MCF 10A (cell line): ENCODE results near the gene CACNG6. TPM values are rescaled to one million over a fixed set of nuclear protein-coding genes. Genes with fewer than 3 reads are reported as not detected.

Source experiments
- BruUV-seq: library from RNA; stranded (reverse); fragments of 400-500 nt; replicated peaks from 2 replicates; lab custom pipeline; 2021; lab: Mats Ljungman, UMichigan
- CTCF ChIA-PET: fragments of 300-600 bp; sonication (Branson Sonifier 250); formaldehyde crosslinking; extraction: SDS; loops from one replicate; lab custom pipeline; 2021; ENCODE audit warnings: antibody characterized with exemption, inconsistent platforms; lab: Yijun Ruan, JAX
- POLR2A ChIA-PET: fragments of 300-600, 350-650 bp; sonication (Branson Sonifier 250); formaldehyde crosslinking; extraction: SDS; loops from one replicate; lab custom pipeline; 2020; ENCODE audit warnings: antibody characterized with exemption, inconsistent platforms; lab: Yijun Ruan, JAX
- DNase-seq: peaks from one replicate; pipeline ENCODE4 v3.0.0-alpha.2; 2018; ENCODE audit not compliant: unreplicated experiment
- H3K27ac Mint-ChIP-seq: one replicate; pipeline ENCODE4 v1.8.0; 2022; ENCODE audit warnings: mild to moderate bottlenecking, low read depth, mixed read lengths; ENCODE audit not compliant: unreplicated experiment
- H3K27me3 Mint-ChIP-seq: one replicate; pipeline ENCODE4 v1.8.0; 2022; ENCODE audit warnings: mixed read lengths; ENCODE audit not compliant: insufficient read depth, unreplicated experiment
- H3K36me3 Mint-ChIP-seq: one replicate; pipeline ENCODE4 v1.8.0; 2022; ENCODE audit warnings: mild to moderate bottlenecking, moderate library complexity, mixed read lengths; ENCODE audit not compliant: insufficient read depth, unreplicated experiment
- H3K4me1 Mint-ChIP-seq: one replicate; pipeline ENCODE4 v1.8.0; 2022; ENCODE audit warnings: mixed read lengths; ENCODE audit not compliant: insufficient read depth, unreplicated experiment
- H3K4me3 Mint-ChIP-seq: one replicate; pipeline ENCODE4 v1.8.0; 2022; ENCODE audit warnings: mild to moderate bottlenecking, moderate library complexity, mixed read lengths; ENCODE audit not compliant: unreplicated experiment
- H3K9me3 Mint-ChIP-seq: one replicate; pipeline ENCODE4 v1.8.0; 2022; ENCODE audit warnings: mixed read lengths; ENCODE audit not compliant: unreplicated experiment
- CTCF ChIP-seq: fragments of 200-600 bp; IDR thresholded peaks from one replicate; pipeline ENCODE4 v1.8.0; 2022; ENCODE audit warnings: antibody characterized with exemption, mild to moderate bottlenecking; ENCODE audit not compliant: unreplicated experiment
- intact Hi-C: fragments of 100-400 bp; cut with micrococcal nuclease; formaldehyde crosslinking; loops from 2 replicates; pipeline ENCODE4 v1.14.1; 2022
- total RNA-seq: library from RNA; stranded (reverse); gene quantifications from 2 replicates; pipeline ENCODE4 v1.2.3, GENCODE V29; 2022

The CACNG6 gene
- total RNA-seq, 1 experiment from 2014 or later: not detected

GRCh38 chr19:53993448-53993847, 2.0 kb downstream of the CACNG6 start:
- H3K9me3 Mint-ChIP-seq: no peaks in the 10 kb centered on the region
- ChIA-PET CTCF (interaction anchor here (0.6 to 1.5 kb wide), 4 partner anchors 26 to 153 kb away, joined by 3 to 8 read pairs (median 3); no protein-coding TSS in a partner anchor), POLR2A (no interaction called here)
- no peak for DNase-seq
- intact Hi-C loops: no loop called here
- H3K27ac Mint-ChIP-seq: no peak overlapping the region
- no peak for TF ChIP-seq CTCF
- no peaks in the 10 kb centered on the region for H3K36me3 Mint-ChIP-seq
- peaks cover 34% of the 10 kb centered on the region for H3K27me3 Mint-ChIP-seq
- no peak overlapping the region for H3K4me3 Mint-ChIP-seq
- H3K4me1 Mint-ChIP-seq: no peaks in the 10 kb centered on the region
- no TSS peak for BruUV-seq

- Mint-ChIP-seq H3K4me3 (no peak overlapping the region), H3K4me1 (no peaks in the 10 kb centered on the region), H3K27me3 (peaks cover 45% of the 10 kb centered on the region), H3K27ac (no peak overlapping the region), H3K36me3 (no peaks in the 10 kb centered on the region), H3K9me3 (no peaks in the 10 kb centered on the region)
- no peak for DNase-seq
- no TSS peak for BruUV-seq
- intact Hi-C loops: no loop called here
- no peak for TF ChIP-seq CTCF
- ChIA-PET CTCF (interaction anchor here (0.6 to 1.5 kb wide), 3 partner anchors 29 to 1244 kb away, joined by 3 to 8 read pairs (median 3); no protein-coding TSS in a partner anchor), POLR2A (interaction anchor here (0.9 kb wide), 1 partner anchor 14 kb away, joined by 4 read pairs; no protein-coding TSS in a partner anchor)
Measured at GRCh38 chr19:53994811-53995210, 3.4 kb downstream of the CACNG6 start.

- no peaks in the 10 kb centered on the region for H3K9me3 Mint-ChIP-seq
- peaks cover 70% of the 10 kb centered on the region for H3K27me3 Mint-ChIP-seq
- DNase-seq: no peak
- intact Hi-C loops: no loop called here
- H3K4me3 Mint-ChIP-seq: no peak overlapping the region
- peaks cover 7% of the 10 kb centered on the region for H3K36me3 Mint-ChIP-seq
- H3K4me1 Mint-ChIP-seq: peaks cover 14% of the 10 kb centered on the region
- BruUV-seq: no TSS peak
- ChIA-PET POLR2A (no interaction called here), CTCF (no interaction called here)
- no peak for TF ChIP-seq CTCF
- H3K27ac Mint-ChIP-seq: no peak overlapping the region
Measured at GRCh38 chr19:53998223-53998622, 6.8 kb downstream of the CACNG6 start.

GRCh38 chr19:53999694-54000093, 8.3 kb downstream of the CACNG6 start:
- peaks cover 14% of the 10 kb centered on the region for H3K4me1 Mint-ChIP-seq
- H3K4me3 Mint-ChIP-seq: no peak overlapping the region
- CTCF ChIA-PET: interaction anchor here (1.5 kb wide), 1 partner anchor 24 kb away, joined by 4 read pairs; no protein-coding TSS in a partner anchor

More at GRCh38 chr19:53999694-54000093, 8.3 kb downstream of the CACNG6 start:
- Mint-ChIP-seq H3K36me3 (peaks cover 7% of the 10 kb centered on the region), H3K27ac (no peak overlapping the region), H3K27me3 (peaks cover 60% of the 10 kb centered on the region), H3K9me3 (no peaks in the 10 kb centered on the region)
- POLR2A ChIA-PET: no interaction called here
- intact Hi-C loops: no loop called here
- BruUV-seq: no TSS peak
- TF ChIP-seq CTCF: no peak
- DNase-seq: no peak
